HepG2 (cell line): ENCODE data around the gene ACTN4. TPM values are rescaled to one million over a fixed set of nuclear protein-coding genes. Genes with fewer than 3 reads are reported as not detected.

Source experiments
- ATAC-seq: fragments of 200-7000 bp; cut with Tn5 transposase; 3 replicates; pipeline ENCODE4 v1.9.1; 2020; ENCODE audit warnings: mild to moderate bottlenecking, moderate library complexity
- BruUV-seq: library from RNA; stranded (reverse); fragments of 400-500 nt; replicated peaks from 2 replicates; lab custom pipeline; 2021; lab: Mats Ljungman, UMichigan
- CTCF ChIA-PET: fragments of 300-600 bp; formaldehyde crosslinking; extraction: SDS; loops from one replicate; lab custom pipeline; 2021; ENCODE audit warnings: low total read pairs, inconsistent platforms, low intra/inter-chr PET ratio; lab: Yijun Ruan, JAX
- POLR2A ChIA-PET: fragments of 350-600 bp; sonication (Branson Sonifier 250); formaldehyde crosslinking; loops from one replicate; lab custom pipeline; 2020; ENCODE audit warnings: antibody characterized with exemption, inconsistent platforms; lab: Yijun Ruan, JAX
- DNase-seq: peaks from one replicate; pipeline ENCODE4 v3.0.0-alpha.2; 2015; ENCODE audit warnings: low spot score
- FAIRE-seq: peaks from 3 replicates; lab custom pipeline; 2011; peaks lifted over from hg19 to GRCh38; lab: Jason Lieb, UNC
- H2AFZ ChIP-seq: one replicate; pipeline ENCODE4 v1.6.1; 2011; ENCODE audit warnings: low read length, inconsistent platforms
- H3K27ac ChIP-seq: fragments of 300-600 bp; 3 replicates; pipeline ENCODE4 v1.8.0; 2011; ENCODE audit warnings: mixed run types, mild to moderate bottlenecking, mixed read lengths, low read length, inconsistent platforms; ENCODE audit not compliant: insufficient read depth; ENCODE audit errors: extremely low read length
- H3K27me3 ChIP-seq, 2 experiments: fragments of 200-600 bp in 1 of 2; 2 replicates in 1 of 2; 3 replicates in 1 of 2; pipeline versions ENCODE4 v1.6.0 to v1.8.0; 2011; ENCODE audit warnings: low read length in 2 of 2, mild to moderate bottlenecking in 2 of 2, moderate library complexity in 2 of 2, inconsistent platforms in 1 of 2; ENCODE audit not compliant: insufficient read depth in 2 of 2, control insufficient read depth in 1 of 2
- H3K36me3 ChIP-seq, 2 experiments: fragments of 200-600 bp in 1 of 2; replicated peaks in 1 of 2; 2 replicates in 1 of 2; 3 replicates in 1 of 2; pipeline versions ENCODE4 v1.5.1 to v1.8.0; 2011; ENCODE audit warnings: low read length in 2 of 2, inconsistent platforms in 1 of 2; ENCODE audit not compliant: insufficient read depth in 2 of 2, control insufficient read depth in 1 of 2
- H3K4me1 ChIP-seq: 2 replicates; pipeline ENCODE4 v1.5.1; 2012; ENCODE audit warnings: low read length, inconsistent platforms; ENCODE audit not compliant: insufficient read depth
- H3K4me2 ChIP-seq: 2 replicates; pipeline ENCODE4 v1.6.0; 2011; ENCODE audit warnings: low read depth, low read length, inconsistent platforms
- H3K4me3 ChIP-seq, 3 experiments: fragments of 200-600 bp in 1 of 3; sonication (generic), shearing (Covaris generic) in 1 of 3; replicated peaks in 1 of 3; 2 replicates each; pipeline ENCODE4 v1.5.1; 2011 to 2016; ENCODE audit warnings: low read length in 3 of 3, inconsistent platforms in 2 of 3, low read depth in 2 of 3, mild to moderate bottlenecking in 2 of 3, control low read depth in 1 of 3, mixed read lengths in 1 of 3; ENCODE audit not compliant: insufficient read depth in 1 of 3
- H3K79me2 ChIP-seq: one replicate; pipeline ENCODE4 v1.6.1; 2011; ENCODE audit warnings: low read length, inconsistent platforms; ENCODE audit not compliant: insufficient read depth
- H3K9ac ChIP-seq: 2 replicates; pipeline ENCODE4 v1.6.0; 2011; ENCODE audit warnings: mild to moderate bottlenecking, low read depth, low read length, inconsistent platforms; ENCODE audit not compliant: insufficient read depth
- H3K9me3 ChIP-seq: 2 replicates; pipeline ENCODE4 v1.5.1; 2012; ENCODE audit warnings: mild to moderate bottlenecking, low read length
- H4K20me1 ChIP-seq: 2 replicates; pipeline ENCODE4 v1.6.0; 2011; ENCODE audit warnings: inconsistent platforms, mild to moderate bottlenecking, low read length, moderate library complexity; ENCODE audit not compliant: insufficient read depth
- CCDC6 ChIP-seq: sonication (generic); formaldehyde crosslinking; IDR thresholded peaks from 2 replicates; pipeline ENCODE4 v1.8.1; 2022; ENCODE audit warnings: mild to moderate bottlenecking, missing genetic modification reagents, moderate library complexity
- HES4 ChIP-seq: sonication (generic); formaldehyde crosslinking; IDR thresholded peaks from 2 replicates; pipeline ENCODE4 v1.9.0; 2021; ENCODE audit warnings: mild to moderate bottlenecking, missing genetic modification reagents, borderline replicate concordance
- KAT7 ChIP-seq: IDR thresholded peaks from 2 replicates; pipeline ENCODE4 v1.6.1; 2018; ENCODE audit warnings: borderline replicate concordance, missing compliant biosample characterization
- PRDM4 ChIP-seq: sonication (generic); formaldehyde crosslinking; IDR thresholded peaks from 2 replicates; pipeline ENCODE4 v1.9.0; 2021; ENCODE audit warnings: missing genetic modification reagents, borderline replicate concordance
- TAF15 ChIP-seq: fragments of 200-400 bp; formaldehyde crosslinking; IDR thresholded peaks from one replicate; pipeline ENCODE4 v1.6.1; 2018; ENCODE audit warnings: mild to moderate bottlenecking, low read depth, low read length; ENCODE audit not compliant: poor library complexity, severe bottlenecking
- TCF12 ChIP-seq, 2 experiments: fragments of 450-650 bp in 1 of 2; sonication (generic) in 1 of 2; formaldehyde crosslinking in 1 of 2; IDR thresholded peaks; 2 replicates each; pipeline versions ENCODE4 v1.6.1 to v1.8.0; 2017 to 2022; ENCODE audit warnings: antibody characterized with exemption in 1 of 2, mild to moderate bottlenecking in 1 of 2, missing genetic modification reagents in 1 of 2, moderate library complexity in 1 of 2
- TFDP2 ChIP-seq: sonication (generic); formaldehyde crosslinking; IDR thresholded peaks from 2 replicates; pipeline ENCODE4 v1.4.0; 2020; ENCODE audit warnings: missing genetic modification reagents
- THAP8 ChIP-seq: sonication (generic); formaldehyde crosslinking; IDR thresholded peaks from 2 replicates; pipeline ENCODE4 v1.5.1; 2020; ENCODE audit warnings: missing genetic modification reagents, mild to moderate bottlenecking, borderline replicate concordance
- ZNF672 ChIP-seq: sonication (generic); formaldehyde crosslinking; IDR thresholded peaks from 2 replicates; pipeline ENCODE4 v1.8.1; 2022; ENCODE audit warnings: missing genetic modification reagents
- WGBS: methylation state at CpG from one replicate; pipeline ENCODE4 v1.1.6; 2017; ENCODE audit warnings: low lambda C conversion rate; 5-methylcytosine and 5-hydroxymethylcytosine counted together
- in situ Hi-C: cut with HindIII; loops from 2 replicates; pipeline ENCODE4 v1.10.0; 2017; ENCODE audit warnings: low pct_unique_long_range_greater_than_20kb; ENCODE audit not compliant: extremely low pct_ligation_motif_present
- intact Hi-C: fragments of 100-400 bp; cut with micrococcal nuclease; formaldehyde crosslinking; loops from one replicate; pipeline ENCODE4 v1.10.0; 2022; ENCODE audit not compliant: unreplicated experiment
- polyA plus RNA-seq, 8 experiments: library from polyadenylated mRNA; depleted of rRNA in 3 of 8; stranded (reverse) in 7 of 8; unstranded in 1 of 8; fragments of >200 nt; fragmentation: Illumina TruSeq in 4 of 8; extraction: Trizol in 4 of 8; gene quantifications; 2 replicates each; pipeline versions ENCODE4 v1.2.1 to v1.2.3, GENCODE V29; 2011 to 2016; ENCODE audit warnings: low read depth in 4 of 8, missing spikeins in 1 of 8, mixed read lengths in 1 of 8; ENCODE audit not compliant: insufficient read depth in 1 of 8
- total RNA-seq, 5 experiments: library from RNA; depleted of rRNA; stranded (reverse); fragments of >200 nt; fragmentation: Illumina TruSeq; extraction: Trizol; gene quantifications; 2 replicates each; pipeline ENCODE4 v1.2.3, GENCODE V29; 2016; ENCODE audit warnings: low read depth in 1 of 5

The ACTN4 gene
- total and polyA plus RNA-seq, 2 of the 13 experiments (the other 11 are each of a cell fraction or from before 2014, with no cell fraction given) = 171 to 192 TPM

- no TSS peak for BruUV-seq
- peaks cover 10 to 39% of the 10 kb centered on the region in 2 experiments for H3K36me3 ChIP-seq
- H3K4me1 ChIP-seq = peaks cover 87% of the 10 kb centered on the region
- H3K27me3 ChIP-seq = no peaks in the 10 kb centered on the region
- FAIRE-seq (no peak), ATAC-seq (no peak), DNase-seq (no peak)
- peak overlapping the region; percentile 23 for H3K27ac ChIP-seq
- H3K9ac ChIP-seq = no peak overlapping the region
- CTCF ChIA-PET = no interaction called here
- no peaks in the 10 kb centered on the region for H3K9me3 ChIP-seq
- POLR2A ChIA-PET = interaction anchor here (1.0 to 3.6 kb wide), 9 partner anchors 10 to 53 kb away, joined by 3 to 36 read pairs (median 7); partner anchors contain the start of genes ACTN4 and EIF3K
- H3K4me3 ChIP-seq = no peak overlapping the region
- no peak overlapping the region for H3K4me2 ChIP-seq
- peaks cover 57% of the 10 kb centered on the region for H4K20me1 ChIP-seq
- intact Hi-C loops (loop anchor here (1.0 kb wide), 1 partner anchor 12 kb away; no protein-coding TSS in a partner anchor), in situ Hi-C loops (no loop called here)
- peaks cover 90% of the 10 kb centered on the region for H3K79me2 ChIP-seq
- TF ChIP-seq TCF12 (IDR thresholded peaks at IDR 0.05) (no peak), TCF12 (CRISPR knock-in tag; IDR thresholded peaks at IDR 0.05) (no peak), ZNF672 (CRISPR knock-in tag) (no peak), CCDC6 (CRISPR knock-in tag) (no peak), TAF15 (no peak), KAT7 (CRISPR knock-in tag) (no peak)
- 92% methylated on average over 4 of the region's 4 CpGs for WGBS
- no peak overlapping the region for H2AFZ ChIP-seq
Measured at GRCh38 chr19:38671654-38672053, 24.2 kb downstream of the ACTN4 start.

DNA sequence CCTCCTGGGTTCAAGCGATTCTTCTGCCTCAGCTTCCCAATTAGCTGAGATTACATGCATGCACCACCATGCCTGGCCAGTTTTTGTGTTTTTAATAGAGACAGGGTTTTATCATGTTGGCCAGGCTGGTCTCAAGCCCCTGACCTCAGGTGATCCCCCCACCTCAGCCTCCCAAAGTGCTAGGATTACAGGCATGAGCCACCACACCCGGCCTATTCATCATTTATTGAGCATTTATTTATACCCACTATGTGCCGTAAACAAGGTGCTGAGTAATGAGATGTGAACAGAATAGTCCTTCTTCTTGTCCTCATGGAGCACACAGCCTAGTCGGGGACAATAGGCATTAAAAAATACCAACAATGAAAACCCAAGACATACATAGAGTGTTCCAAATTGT is 25.6 kb downstream of the ACTN4 start:
- Histone ChIP-seq H3K9me3 (no peaks in the 10 kb centered on the region), H3K27ac (no peak overlapping the region), H3K4me3 (no peak overlapping the region), H3K27me3 (no peaks in the 10 kb centered on the region), H3K79me2 (peaks cover 90% of the 10 kb centered on the region), H3K4me1 (peaks cover 87% of the 10 kb centered on the region), H3K9ac (no peak overlapping the region), H3K4me2 (no peak overlapping the region), H4K20me1 (peaks cover 58% of the 10 kb centered on the region), H3K36me3 (peaks cover 13 to 44% of the 10 kb centered on the region in 2 experiments), H2AFZ (no peak overlapping the region)
- in situ Hi-C loops = no loop called here
- BruUV-seq = no TSS peak
- FAIRE-seq = no peak
- no peak for DNase-seq
- POLR2A ChIA-PET = no interaction called here
- 97% methylated on average over 4 of the region's 4 CpGs for WGBS
- ATAC-seq = no peak
- intact Hi-C loops = no loop called here
- CTCF ChIA-PET = no interaction called here
- no peak for TF ChIP-seq THAP8 (CRISPR knock-in tag)
- no peak for TF ChIP-seq TFDP2 (CRISPR knock-in tag)
- no peak for TF ChIP-seq PRDM4 (CRISPR knock-in tag)
- no peak for TF ChIP-seq HES4
